ENCODE results near the gene RAB14. TPM values are rescaled to one million over a fixed set of nuclear protein-coding genes. Genes with fewer than 3 reads are reported as not detected.

The RAB14 gene
- polyA plus RNA-seq, 1 of the 3 experiments (the other 2 are of a cell fraction) = 17.4 TPM

- WGBS (ENCODE audit: low lambda C conversion rate) = 70% methylated on average over 5 of the region's 5 CpGs
These were observed 40.7 kb upstream of the RAB14 start for GRCh38 chr9:121242219-121242958.

More at GRCh38 chr9:121242219-121242958, 40.7 kb upstream of the RAB14 start:
- peaks cover 2% of the 10 kb centered on the region for H3F3A ChIP-seq (replicated peaks; ENCODE audit: insufficient read depth)
- no peaks in the 10 kb centered on the region for H4K20me1 ChIP-seq (ENCODE audit: insufficient read depth)
- peak overlapping the region; percentile 37; the same call in 1 of the 2 replicates for H2AFZ ChIP-seq (ENCODE audit: low read depth)
- no peaks in the 10 kb centered on the region for H3K9me2 ChIP-seq
- 0 out of 4 replicates have a peak overlapping the region, but pooled peaks of 1 of the 2 experiments have one; percentile 21 for H3K27ac ChIP-seq (ENCODE audit: low read depth in 2 of 2, low read length in 1 of 2)
- no peaks in the 10 kb centered on the region for H3K36me3 ChIP-seq (replicated peaks in 1 of 2; ENCODE audit: control insufficient read depth in 1 of 2, insufficient read depth in 2 of 2, low read length in 1 of 2)
- no peak overlapping the region for H3K9ac ChIP-seq
- H3K4me1 ChIP-seq (ENCODE audit: control insufficient read depth in 1 of 2, insufficient read depth in 2 of 2, low read depth in 1 of 2, low read length in 1 of 2) = no peaks in the 10 kb centered on the region
- CTCF ChIA-PET = interaction anchor here (1.0 to 1.4 kb wide), 3 partner anchors 29 to 157 kb away, joined by 3 to 6 read pairs (median 6); no protein-coding TSS in a partner anchor
- H3K27me3 ChIP-seq (ENCODE audit: insufficient read depth) = no peaks in the 10 kb centered on the region
- peaks cover 6% of the 10 kb centered on the region; the same call in 1 of the 2 replicates for H3K9me3 ChIP-seq
- POLR2A ChIA-PET = no interaction called here
- no peak for DNase-seq
- no peak overlapping the region for H3K4me2 ChIP-seq
- no peaks in the 10 kb centered on the region for H3K79me2 ChIP-seq (ENCODE audit: insufficient read depth)
- H3K4me3 ChIP-seq (ENCODE audit: low read depth in 2 of 2, low read length in 1 of 2) = no peak overlapping the region
- TF ChIP-seq EZH2phosphoT487 (IDR thresholded peaks at IDR 0.05; ENCODE audit: borderline replicate concordance, low read depth) (no peak), POLR2AphosphoS5 (IDR thresholded peaks at IDR 0.05; ENCODE audit: low read depth, low read length) (no peak), ELF1 (IDR thresholded peaks at IDR 0.05) (no peak), MEF2A (IDR thresholded peaks at IDR 0.05; ENCODE audit: borderline replicate concordance, low read depth) (no peak), RCOR1 (IDR thresholded peaks at IDR 0.05; ENCODE audit: low read length) (no peak), RXRA (IDR thresholded peaks at IDR 0.05; ENCODE audit: borderline replicate concordance, low read depth) (no peak), NRF1 (IDR thresholded peaks at IDR 0.05; ENCODE audit: low read depth, low read length) (no peak), RFX5 (IDR thresholded peaks at IDR 0.05; ENCODE audit: low read length) (no peak), FOSL2 (IDR thresholded peaks at IDR 0.05; ENCODE audit: borderline replicate concordance, low read depth) (peak; percentile 6; the same call in 1 of the 2 replicates), NFIC (IDR thresholded peaks at IDR 0.05; ENCODE audit: borderline replicate concordance) (no peak), CHD2 (IDR thresholded peaks at IDR 0.05; ENCODE audit: low read length, partially characterized antibody) (no peak), SIN3A (IDR thresholded peaks at IDR 0.05; ENCODE audit: borderline replicate concordance, low read depth, low read length) (no peak), YY1 (IDR thresholded peaks at IDR 0.05; ENCODE audit: low read depth) (no peak), FOXJ3 (CRISPR knock-in tag; IDR thresholded peaks at IDR 0.05) (no peak)
- TF ChIP-seq, protein P1, sequence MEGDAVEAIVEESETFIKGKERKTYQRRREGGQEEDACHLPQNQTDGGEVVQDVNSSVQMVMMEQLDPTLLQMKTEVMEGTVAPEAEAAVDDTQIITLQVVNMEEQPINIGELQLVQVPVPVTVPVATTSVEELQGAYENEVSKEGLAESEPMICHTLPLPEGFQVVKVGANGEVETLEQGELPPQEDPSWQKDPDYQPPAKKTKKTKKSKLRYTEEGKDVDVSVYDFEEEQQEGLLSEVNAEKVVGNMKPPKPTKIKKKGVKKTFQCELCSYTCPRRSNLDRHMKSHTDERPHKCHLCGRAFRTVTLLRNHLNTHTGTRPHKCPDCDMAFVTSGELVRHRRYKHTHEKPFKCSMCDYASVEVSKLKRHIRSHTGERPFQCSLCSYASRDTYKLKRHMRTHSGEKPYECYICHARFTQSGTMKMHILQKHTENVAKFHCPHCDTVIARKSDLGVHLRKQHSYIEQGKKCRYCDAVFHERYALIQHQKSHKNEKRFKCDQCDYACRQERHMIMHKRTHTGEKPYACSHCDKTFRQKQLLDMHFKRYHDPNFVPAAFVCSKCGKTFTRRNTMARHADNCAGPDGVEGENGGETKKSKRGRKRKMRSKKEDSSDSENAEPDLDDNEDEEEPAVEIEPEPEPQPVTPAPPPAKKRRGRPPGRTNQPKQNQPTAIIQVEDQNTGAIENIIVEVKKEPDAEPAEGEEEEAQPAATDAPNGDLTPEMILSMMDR (IDR thresholded peaks at IDR 0.05) = no peak
- TF ChIP-seq, protein P2, sequence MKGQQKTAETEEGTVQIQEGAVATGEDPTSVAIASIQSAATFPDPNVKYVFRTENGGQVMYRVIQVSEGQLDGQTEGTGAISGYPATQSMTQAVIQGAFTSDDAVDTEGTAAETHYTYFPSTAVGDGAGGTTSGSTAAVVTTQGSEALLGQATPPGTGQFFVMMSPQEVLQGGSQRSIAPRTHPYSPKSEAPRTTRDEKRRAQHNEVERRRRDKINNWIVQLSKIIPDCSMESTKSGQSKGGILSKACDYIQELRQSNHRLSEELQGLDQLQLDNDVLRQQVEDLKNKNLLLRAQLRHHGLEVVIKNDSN (IDR thresholded peaks at IDR 0.05; ENCODE audit: borderline replicate concordance, low read depth) = peak; percentile 71; the same call in 1 of the 2 replicates
- TF ChIP-seq, protein P3, sequence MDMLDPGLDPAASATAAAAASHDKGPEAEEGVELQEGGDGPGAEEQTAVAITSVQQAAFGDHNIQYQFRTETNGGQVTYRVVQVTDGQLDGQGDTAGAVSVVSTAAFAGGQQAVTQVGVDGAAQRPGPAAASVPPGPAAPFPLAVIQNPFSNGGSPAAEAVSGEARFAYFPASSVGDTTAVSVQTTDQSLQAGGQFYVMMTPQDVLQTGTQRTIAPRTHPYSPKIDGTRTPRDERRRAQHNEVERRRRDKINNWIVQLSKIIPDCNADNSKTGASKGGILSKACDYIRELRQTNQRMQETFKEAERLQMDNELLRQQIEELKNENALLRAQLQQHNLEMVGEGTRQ (IDR thresholded peaks at IDR 0.05; ENCODE audit: borderline replicate concordance, low read depth, low read length) = no peak

Measured in SK-N-SH (cell line).